GM19395 (cell line): ENCODE measurements around the gene DNM1.
"Not testable (repeated sequence)": the region's sequence is repeated elsewhere in the genome, so short reads cannot be mapped to it uniquely, and the experiment has no call there.

Experiments used
- ATAC-seq: cut with Tn5 transposase; IDR thresholded peaks from one replicate; pipeline ENCODE4 v1.9.1; 2021; ENCODE audit warnings: mild to moderate bottlenecking, moderate library complexity; ENCODE audit not compliant: unreplicated experiment

DNM1 gene

GRCh38 chr9:128222880-128223670 is 19.9 kb downstream of the DNM1 start:
- ATAC-seq: no peak

- ATAC-seq: no peak
Measured at GRCh38 chr9:128224877-128225276, 21.7 kb downstream of the DNM1 start.

GRCh38 chr9:128225770-128226411 is 22.7 kb downstream of the DNM1 start:
- no peak for ATAC-seq

- no peak for ATAC-seq
Measured at GRCh38 chr9:128226412-128226801, 23.2 kb downstream of the DNM1 start.

GRCh38 chr9:128230897-128231296 is 27.7 kb downstream of the DNM1 start:
- ATAC-seq: not testable (repeated sequence)

GRCh38 chr9:128231638-128232527 is 28.7 kb downstream of the DNM1 start:
- no peak for ATAC-seq

GRCh38 chr9:128232528-128233428 is 29.6 kb downstream of the DNM1 start:
- no peak for ATAC-seq

GRCh38 chr9:128233817-128234406 is 30.7 kb downstream of the DNM1 start:
- no peak for ATAC-seq

- no peak for ATAC-seq
Measured at GRCh38 chr9:128242124-128242523, 38.9 kb downstream of the DNM1 start.

- no peak for ATAC-seq
Measured at GRCh38 chr9:128242828-128243214, 39.6 kb downstream of the DNM1 start.

- ATAC-seq: no peak
Measured at GRCh38 chr9:128243215-128244018, 40.2 kb downstream of the DNM1 start.

GRCh38 chr9:128244091-128244836 is 41.1 kb downstream of the DNM1 start:
- no peak for ATAC-seq

GRCh38 chr9:128244837-128245231 is 41.7 kb downstream of the DNM1 start:
- ATAC-seq: no peak

GRCh38 chr9:128245421-128246151 is 42.4 kb downstream of the DNM1 start:
- ATAC-seq: no peak

GRCh38 chr9:128246471-128246870 is 43.3 kb downstream of the DNM1 start:
- no peak for ATAC-seq

GRCh38 chr9:128247226-128247803 is 44.1 kb downstream of the DNM1 start:
- ATAC-seq: no peak

- no peak for ATAC-seq
Measured at GRCh38 chr9:128249558-128249907, 46.4 kb downstream of the DNM1 start.
